K562 (cell line): ENCODE data around the gene MIDN. TPM values are rescaled to one million over a fixed set of nuclear protein-coding genes. Genes with fewer than 3 reads are reported as not detected.

Experiments used
- ATAC-seq: fragments of 200-7000 bp; cut with Tn5 transposase; 3 replicates; pipeline ENCODE4 v1.9.1; 2020; ENCODE audit warnings: moderate library complexity
- BruUV-seq: library from RNA; stranded (reverse); fragments of 400-500 nt; replicated peaks from 2 replicates; lab custom pipeline; 2021; lab: Mats Ljungman, UMichigan
- CTCF ChIA-PET: fragments of 300-600 bp; formaldehyde crosslinking; extraction: SDS; loops from one replicate; lab custom pipeline; 2021; ENCODE audit warnings: low intra/inter-chr PET ratio; lab: Yijun Ruan, JAX
- POLR2A ChIA-PET: fragments of 300-600, 350-650 bp; sonication (Branson Sonifier 250); formaldehyde crosslinking; extraction: SDS; loops from one replicate; lab custom pipeline; 2021; ENCODE audit warnings: antibody characterized with exemption, inconsistent platforms; lab: Yijun Ruan, JAX
- DNase-seq, 4 experiments: peaks; one replicate each; pipeline versions ENCODE4 v3.0.0 to v3.0.0-alpha.2; 2011 to 2018; ENCODE audit warnings: low spot score in 3 of 4, mixed read lengths in 3 of 4; ENCODE audit errors: extremely low read depth in 1 of 4
- FAIRE-seq: peaks from 2 replicates; lab custom pipeline; 2011; peaks lifted over from hg19 to GRCh38; lab: Jason Lieb, UNC
- H2AFZ ChIP-seq: 2 replicates; pipeline ENCODE4 v1.6.0; 2011; ENCODE audit warnings: low read depth, low read length, control low read depth, inconsistent platforms
- H3K27ac ChIP-seq: fragments of 200-600 bp; 3 replicates; pipeline ENCODE4 v1.8.0; 2011; ENCODE audit warnings: low read depth, mild to moderate bottlenecking, control low read depth, inconsistent platforms, low read length, moderate library complexity, mixed read lengths; ENCODE audit errors: extremely low read depth
- H3K27me3 ChIP-seq, 2 experiments: fragments of 300-600 bp in 1 of 2; 2 replicates in 1 of 2; 3 replicates in 1 of 2; pipeline versions ENCODE4 v1.6.0 to v1.8.0; 2011; ENCODE audit warnings: inconsistent platforms in 2 of 2, low read length in 2 of 2, mild to moderate bottlenecking in 1 of 2, mixed read lengths in 1 of 2, moderate library complexity in 1 of 2; ENCODE audit not compliant: control insufficient read depth in 2 of 2, insufficient read depth in 2 of 2
- H3K36me3 ChIP-seq: fragments of 300-600 bp; 3 replicates; pipeline ENCODE4 v1.8.0; 2011; ENCODE audit warnings: mild to moderate bottlenecking, low read length, inconsistent platforms; ENCODE audit not compliant: control insufficient read depth, insufficient read depth
- H3K4me1 ChIP-seq, 2 experiments: fragments of 200-600 bp in 1 of 2; replicated peaks in 1 of 2; 2 replicates in 1 of 2; 3 replicates in 1 of 2; pipeline versions ENCODE4 v1.5.1 to v1.8.0; 2011; ENCODE audit warnings: inconsistent platforms in 2 of 2, low read length in 2 of 2, mild to moderate bottlenecking in 1 of 2, mixed read lengths in 1 of 2, moderate library complexity in 1 of 2; ENCODE audit not compliant: control insufficient read depth in 2 of 2, insufficient read depth in 2 of 2
- H3K4me2 ChIP-seq: 2 replicates; pipeline ENCODE4 v1.6.1; 2011; ENCODE audit warnings: low read length, control low read depth, inconsistent platforms, mixed read lengths; ENCODE audit not compliant: insufficient read depth
- H3K4me3 ChIP-seq: fragments of 200-600 bp; sonication (generic), shearing (Covaris generic); 2 replicates; pipeline ENCODE4 v1.5.1; 2016; ENCODE audit warnings: control low read depth, inconsistent platforms
- H3K79me2 ChIP-seq: fragments of 200-600 bp; 3 replicates; pipeline ENCODE4 v1.8.0; 2011; ENCODE audit warnings: low read length, inconsistent platforms; ENCODE audit not compliant: control insufficient read depth, insufficient read depth
- H3K9ac ChIP-seq, 2 experiments: 2 replicates each; pipeline versions ENCODE4 v1.6.0 to v1.6.1; 2011; ENCODE audit warnings: low read depth in 2 of 2, low read length in 2 of 2, control low read depth in 1 of 2, inconsistent platforms in 1 of 2, mild to moderate bottlenecking in 1 of 2, mixed read lengths in 1 of 2; ENCODE audit not compliant: insufficient read depth in 1 of 2
- H3K9me1 ChIP-seq: one replicate; pipeline ENCODE4 v1.6.0; 2011; ENCODE audit warnings: inconsistent platforms, mild to moderate bottlenecking, low read length, moderate library complexity; ENCODE audit not compliant: control insufficient read depth, insufficient read depth
- H3K9me3 ChIP-seq: replicated peaks from 2 replicates; pipeline ENCODE4 v1.5.1; 2011; ENCODE audit warnings: low read depth, low read length, inconsistent platforms; ENCODE audit not compliant: control insufficient read depth, insufficient read depth
- H4K20me1 ChIP-seq: replicated peaks from 2 replicates; pipeline ENCODE4 v1.6.1; 2011; ENCODE audit warnings: low read length, inconsistent platforms, mixed read lengths; ENCODE audit not compliant: control insufficient read depth, insufficient read depth
- BCOR ChIP-seq: fragments of 450-650 bp; IDR thresholded peaks from 2 replicates; pipeline ENCODE4 v1.6.1; 2016
- CEBPB ChIP-seq: fragments of 450-650 bp; IDR thresholded peaks from 2 replicates; pipeline ENCODE4 v1.6.1; 2016; ENCODE audit warnings: missing genetic modification characterization, missing compliant biosample characterization
- CREM ChIP-seq: IDR thresholded peaks from 2 replicates; pipeline ENCODE4 v1.6.1; 2014; ENCODE audit warnings: antibody characterized with exemption, low read depth
- POLR3A ChIP-seq: IDR thresholded peaks from 2 replicates; pipeline ENCODE4 v1.6.1; 2011; ENCODE audit warnings: borderline replicate concordance, mild to moderate bottlenecking, moderate library complexity; ENCODE audit not compliant: insufficient read length, insufficient read depth; ENCODE audit errors: extremely low read depth
- RBM15 ChIP-seq: fragments of 200-400 bp; formaldehyde crosslinking; IDR thresholded peaks from 2 replicates; pipeline ENCODE4 v1.6.1; 2018; ENCODE audit warnings: mild to moderate bottlenecking, low read length, moderate library complexity; ENCODE audit not compliant: insufficient read depth
- STAG1 ChIP-seq: sonication (generic); formaldehyde crosslinking; IDR thresholded peaks from 2 replicates; pipeline ENCODE4 v1.5.0; 2020; ENCODE audit warnings: missing genetic modification reagents, borderline replicate concordance
- ZNF764 ChIP-seq: fragments of 250-450 bp; sonication (Bioruptor Pico); IDR thresholded peaks from 2 replicates; pipeline ENCODE4 v1.4.0; 2020; ENCODE audit warnings: low read depth, mild to moderate bottlenecking, moderate library complexity
- WGBS: fragments of 100-300 bp; shearing (Covaris generic); methylation state at CpG from one replicate; pipeline ENCODE4 v1.1.6; 2016; ENCODE audit warnings: low coverage, mixed read lengths; ENCODE audit not compliant: insufficient coverage; ENCODE audit errors: missing lambda C conversion rate; 5-methylcytosine and 5-hydroxymethylcytosine counted together
- in situ Hi-C: fragments of 300-500 bp; cut with MboI; formaldehyde crosslinking; loops from 4 replicates; pipeline ENCODE4 v1.15.0; 2018; ENCODE audit warnings: inconsistent platforms, mixed read lengths
- intact Hi-C: fragments of 100-400 bp; cut with micrococcal nuclease; formaldehyde crosslinking; loops from 2 replicates; pipeline ENCODE4 v1.14.2; 2022
- polyA plus RNA-seq, 8 experiments: library from polyadenylated mRNA; depleted of rRNA in 4 of 8; stranded (reverse) in 5 of 8; unstranded in 3 of 8; fragments of >200 nt; fragmentation: Nextera tagmentation in 2 of 8; fragmentation: Illumina TruSeq in 1 of 8; extraction: Ambion mirVana in 2 of 8; extraction: Trizol in 1 of 8; gene quantifications; 2 replicates each; pipeline versions ENCODE4 v1.2.1 to v1.2.3, GENCODE V29; 2011 to 2014; ENCODE audit warnings: inconsistent platforms in 1 of 8, missing spikeins in 1 of 8
- total RNA-seq, 7 experiments: library from RNA; depleted of rRNA in 6 of 7; stranded (reverse); fragments of >200 nt in 6 of 7; fragmentation: Illumina TruSeq in 2 of 7; extraction: Trizol in 2 of 7; gene quantifications; 2 replicates each; pipeline versions ENCODE4 v1.2.1 to v1.2.3, GENCODE V29; 2011 to 2021; ENCODE audit warnings: low replicate concordance in 1 of 7
- TF ChIP-seq, protein P1 (sequence below): fragments of 450-650 bp; formaldehyde crosslinking; IDR thresholded peaks from 2 replicates; pipeline ENCODE4 v1.4.0; 2020; ENCODE audit warnings: mild to moderate bottlenecking, mixed read lengths
- TF ChIP-seq, protein P2 (sequence below): fragments of 250-450 bp; sonication (Bioruptor Pico); IDR thresholded peaks from 2 replicates; pipeline ENCODE4 v1.5.1; 2021; ENCODE audit warnings: mild to moderate bottlenecking
- TF ChIP-seq, protein P3 (sequence below): fragments of 250-450 bp; sonication (Bioruptor Pico); IDR thresholded peaks from 2 replicates; pipeline ENCODE4 v1.8.0; 2021; ENCODE audit warnings: mild to moderate bottlenecking, moderate library complexity

MIDN gene
- total and polyA plus RNA-seq, 9 of the 15 experiments (the other 6 are each of a cell fraction or from before 2014, with no cell fraction given): 0.17 to 120 (median 10.1) TPM

DNA sequence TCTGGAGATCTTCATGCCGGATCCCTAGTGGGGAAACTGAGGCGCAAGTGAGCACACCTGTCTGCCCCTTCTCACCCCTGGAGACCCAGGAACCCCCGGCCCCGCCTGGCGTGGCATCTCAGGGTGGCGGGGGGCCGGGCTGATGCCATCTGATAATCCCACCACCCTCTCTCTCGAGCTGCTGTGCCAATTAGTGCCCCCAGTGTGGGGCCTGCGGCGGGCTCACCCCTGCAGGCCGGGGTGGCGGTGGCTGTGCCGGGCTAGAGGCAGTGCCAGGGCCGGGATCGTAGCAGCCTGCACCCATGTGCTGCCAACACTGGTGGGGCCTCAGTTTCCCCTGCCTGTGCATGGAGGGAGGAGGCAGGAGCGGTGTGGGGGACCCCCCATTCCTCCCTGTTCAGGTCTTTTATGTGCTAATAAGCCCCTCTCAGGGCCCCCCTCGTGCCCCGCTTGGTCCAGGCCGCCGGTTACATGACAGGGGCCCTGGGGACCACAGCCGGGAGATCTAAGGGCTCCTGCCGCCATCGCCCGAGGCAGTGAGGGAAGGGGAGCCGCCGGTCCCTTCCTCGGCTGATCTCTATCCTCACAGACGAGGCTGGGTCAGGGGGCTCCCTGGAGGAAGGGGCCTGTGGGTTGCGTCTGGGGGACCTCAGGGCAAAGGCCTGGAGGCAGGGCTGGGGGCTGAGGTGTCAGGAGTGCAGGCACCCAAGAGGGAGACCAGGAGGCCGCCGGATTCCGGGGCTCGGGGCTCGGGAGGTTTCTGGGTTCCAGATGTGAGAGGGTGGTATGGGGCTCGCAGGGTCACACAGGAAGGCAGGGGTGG lies 45.6 kb downstream of the MIDN start:
- no peaks in the 10 kb centered on the region for H3K9me3 ChIP-seq
- peaks cover 3% of the 10 kb centered on the region for H3K9me1 ChIP-seq
- TF ChIP-seq CREM (no peak), POLR3A (no peak), RBM15 (no peak)
- TF ChIP-seq, all 486 proteins: peak for 0
- Histone ChIP-seq H3K79me2 (no peaks in the 10 kb centered on the region), H3K36me3 (no peaks in the 10 kb centered on the region), H3K9ac (no peak overlapping the region), H4K20me1 (peaks cover 4% of the 10 kb centered on the region; the same call in 1 of the 2 replicates), H3K4me3 (no peak overlapping the region), H3K4me1 (peaks cover 0 to 82% of the 10 kb centered on the region in 2 experiments; a peak in 3 of 5 replicates), H3K4me2 (no peak overlapping the region), H3K27ac (no peak overlapping the region), H3K27me3 (peaks cover 26 to 62% of the 10 kb centered on the region in 2 experiments; a peak in 4 of 5 replicates), H2AFZ (no peak overlapping the region)
- CTCF ChIA-PET: no interaction called here
- intact Hi-C loops: no loop called here
- ATAC-seq (no peak), FAIRE-seq (no peak), DNase-seq (no peak)
- no TSS peak for BruUV-seq
- WGBS: 25% methylated on average over 31 of the region's 35 CpGs
- in situ Hi-C loops: no loop called here
- POLR2A ChIA-PET: no interaction called here

DNA sequence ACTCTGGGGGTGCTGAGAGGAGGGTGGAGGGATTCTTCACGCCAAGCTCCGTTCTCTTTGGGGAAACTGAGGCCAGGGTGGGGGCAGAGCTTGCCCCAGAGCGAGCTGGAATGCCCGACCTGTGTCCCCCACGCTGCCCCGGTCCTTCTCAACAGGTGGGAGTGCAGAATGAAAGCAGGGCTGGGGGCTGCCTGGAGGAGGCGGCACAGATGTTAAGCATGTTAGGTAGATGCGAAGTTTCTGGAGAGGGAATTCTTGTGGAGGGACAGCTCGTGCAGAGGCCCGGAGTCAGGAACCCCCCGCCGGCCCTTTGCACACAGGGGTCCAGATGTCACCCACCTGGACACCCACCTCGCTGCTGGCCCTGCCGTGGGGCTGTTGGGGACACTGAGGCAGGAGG lies 46.3 kb downstream of the MIDN start:
- peaks cover 26 to 59% of the 10 kb centered on the region in 2 experiments; a peak in 3 of 5 replicates for H3K27me3 ChIP-seq
- CTCF ChIA-PET: no interaction called here
- no peak for FAIRE-seq
- no peak for ATAC-seq
- peaks cover 0 to 79% of the 10 kb centered on the region in 2 experiments; a peak in 3 of 5 replicates for H3K4me1 ChIP-seq
- peaks cover 4% of the 10 kb centered on the region; the same call in 1 of the 2 replicates for H4K20me1 ChIP-seq
- H3K9me3 ChIP-seq: no peaks in the 10 kb centered on the region
- no peak overlapping the region for H3K4me2 ChIP-seq
- H3K9me1 ChIP-seq: peaks cover 3% of the 10 kb centered on the region
- H3K36me3 ChIP-seq: no peaks in the 10 kb centered on the region
- in situ Hi-C loops: no loop called here
- intact Hi-C loops: no loop called here
- POLR2A ChIA-PET: no interaction called here
- no peaks in the 10 kb centered on the region for H3K79me2 ChIP-seq
- no peak overlapping the region for H3K4me3 ChIP-seq
- DNase-seq: no peak
- no peak overlapping the region for H3K9ac ChIP-seq
- 9% methylated on average over 9 of the region's 14 CpGs for WGBS
- BruUV-seq: no TSS peak
- no peak overlapping the region for H3K27ac ChIP-seq
- no peak overlapping the region for H2AFZ ChIP-seq
- TF ChIP-seq BCOR: peak; percentile 67
- TF ChIP-seq CEBPB (tag): no peak
- TF ChIP-seq, protein P1, sequence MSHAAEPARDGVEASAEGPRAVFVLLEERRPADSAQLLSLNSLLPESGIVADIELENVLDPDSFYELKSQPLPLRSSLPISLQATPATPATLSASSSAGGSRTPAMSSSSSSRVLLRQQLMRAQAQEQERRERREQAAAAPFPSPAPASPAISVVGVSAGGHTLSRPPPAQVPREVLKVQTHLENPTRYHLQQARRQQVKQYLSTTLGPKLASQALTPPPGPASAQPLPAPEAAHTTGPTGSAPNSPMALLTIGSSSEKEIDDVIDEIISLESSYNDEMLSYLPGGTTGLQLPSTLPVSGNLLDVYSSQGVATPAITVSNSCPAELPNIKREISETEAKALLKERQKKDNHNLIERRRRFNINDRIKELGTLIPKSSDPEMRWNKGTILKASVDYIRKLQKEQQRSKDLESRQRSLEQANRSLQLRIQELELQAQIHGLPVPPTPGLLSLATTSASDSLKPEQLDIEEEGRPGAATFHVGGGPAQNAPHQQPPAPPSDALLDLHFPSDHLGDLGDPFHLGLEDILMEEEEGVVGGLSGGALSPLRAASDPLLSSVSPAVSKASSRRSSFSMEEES (CRISPR knock-in tag): no peak
- no peak for TF ChIP-seq ZNF764 (CRISPR knock-in tag)
- no peak for TF ChIP-seq STAG1 (CRISPR knock-in tag)
- TF ChIP-seq, protein P2, sequence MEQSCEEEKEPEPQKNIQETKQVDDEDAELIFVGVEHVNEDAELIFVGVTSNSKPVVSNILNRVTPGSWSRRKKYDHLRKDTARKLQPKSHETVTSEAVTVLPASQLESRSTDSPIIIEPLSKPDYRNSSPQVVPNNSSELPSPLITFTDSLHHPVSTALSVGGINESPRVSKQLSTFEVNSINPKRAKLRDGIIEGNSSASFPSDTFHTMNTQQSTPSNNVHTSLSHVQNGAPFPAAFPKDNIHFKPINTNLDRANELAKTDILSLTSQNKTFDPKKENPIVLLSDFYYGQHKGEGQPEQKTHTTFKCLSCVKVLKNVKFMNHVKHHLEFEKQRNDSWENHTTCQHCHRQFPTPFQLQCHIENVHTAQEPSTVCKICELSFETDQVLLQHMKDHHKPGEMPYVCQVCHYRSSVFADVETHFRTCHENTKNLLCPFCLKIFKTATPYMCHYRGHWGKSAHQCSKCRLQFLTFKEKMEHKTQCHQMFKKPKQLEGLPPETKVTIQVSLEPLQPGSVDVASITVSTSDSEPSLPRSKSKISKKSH (CRISPR knock-in tag): no peak
- TF ChIP-seq, protein P3, sequence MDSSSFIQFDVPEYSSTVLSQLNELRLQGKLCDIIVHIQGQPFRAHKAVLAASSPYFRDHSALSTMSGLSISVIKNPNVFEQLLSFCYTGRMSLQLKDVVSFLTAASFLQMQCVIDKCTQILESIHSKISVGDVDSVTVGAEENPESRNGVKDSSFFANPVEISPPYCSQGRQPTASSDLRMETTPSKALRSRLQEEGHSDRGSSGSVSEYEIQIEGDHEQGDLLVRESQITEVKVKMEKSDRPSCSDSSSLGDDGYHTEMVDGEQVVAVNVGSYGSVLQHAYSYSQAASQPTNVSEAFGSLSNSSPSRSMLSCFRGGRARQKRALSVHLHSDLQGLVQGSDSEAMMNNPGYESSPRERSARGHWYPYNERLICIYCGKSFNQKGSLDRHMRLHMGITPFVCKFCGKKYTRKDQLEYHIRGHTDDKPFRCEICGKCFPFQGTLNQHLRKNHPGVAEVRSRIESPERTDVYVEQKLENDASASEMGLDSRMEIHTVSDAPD (CRISPR knock-in tag): no peak
